Lung (tissue), 12 donors: Measurements from ENCODE around the gene CAPRIN2. TPM values are rescaled to one million over a fixed set of nuclear protein-coding genes. Genes with fewer than 3 reads are reported as not detected.
A peak's percentile ranks its signal among the peaks of the same experiment; 100 is the strongest.

Source experiments
- ATAC-seq: fragments of 200-7000 bp; cut with Tn5 transposase; one replicate; pipeline ENCODE4 v1.9.1; 2020; ENCODE audit warnings: moderate number of reproducible peaks; ENCODE audit not compliant: insufficient read depth, low FRiP score
- DNase-seq, 3 donors: peaks; one replicate each; pipeline ENCODE4 v3.0.0-alpha.2; 2013 to 2017
- H3K27ac ChIP-seq, 2 donors: one replicate each; pipeline ENCODE4 v1.5.1; 2013; ENCODE audit warnings: mild to moderate bottlenecking in 2 of 2, moderate library complexity in 2 of 2, control low read depth in 1 of 2, inconsistent platforms in 1 of 2, low read depth in 1 of 2, low read length in 1 of 2
- H3K27me3 ChIP-seq, 3 donors: one replicate each; pipeline ENCODE4 v1.5.1; 2013; ENCODE audit warnings: low read length in 2 of 3; ENCODE audit not compliant: control insufficient read depth in 3 of 3, insufficient read depth in 3 of 3
- H3K36me3 ChIP-seq, 4 donors: one replicate each; pipeline ENCODE4 v1.5.1; 2013; ENCODE audit warnings: low read length in 4 of 4, mild to moderate bottlenecking in 1 of 4, moderate library complexity in 1 of 4; ENCODE audit not compliant: control insufficient read depth in 4 of 4, insufficient read depth in 4 of 4
- H3K4me1 ChIP-seq, 5 donors: one replicate each; pipeline ENCODE4 v1.5.1; 2013; ENCODE audit warnings: low read length in 5 of 5, mild to moderate bottlenecking in 2 of 5, moderate library complexity in 1 of 5; ENCODE audit not compliant: control insufficient read depth in 5 of 5, insufficient read depth in 5 of 5
- H3K4me3 ChIP-seq: one replicate; pipeline ENCODE4 v1.5.1; 2013; ENCODE audit warnings: mild to moderate bottlenecking, control low read depth, moderate library complexity
- H3K9ac ChIP-seq, 2 donors: one replicate each; pipeline ENCODE4 v1.5.1; 2013; ENCODE audit warnings: low read length in 2 of 2, control low read depth in 1 of 2; ENCODE audit not compliant: insufficient read depth in 1 of 2
- H3K9me3 ChIP-seq, 4 donors: one replicate each; pipeline ENCODE4 v1.5.1; 2013; ENCODE audit warnings: low read length in 3 of 4, mild to moderate bottlenecking in 1 of 4, moderate library complexity in 1 of 4; ENCODE audit not compliant: control insufficient read depth in 4 of 4, insufficient read depth in 3 of 4
- CTCF ChIP-seq: IDR thresholded peaks from 2 replicates; pipeline ENCODE4 v1.5.1; 2012; ENCODE audit warnings: mild to moderate bottlenecking; ENCODE audit errors: control extremely low read depth, extremely low read depth
- WGBS, 2 donors: extraction: QIAGEN DNeasy Blood & Tissue Kit; methylation state at CpG; one replicate each; pipeline ENCODE4 v1.1.7; 2013; 5-methylcytosine and 5-hydroxymethylcytosine counted together
- polyA plus RNA-seq, 2 donors: library from polyadenylated mRNA; stranded (reverse); fragments of 200-250 nt; gene quantifications; one replicate each; pipeline ENCODE4 v1.2.1, GENCODE V29; 2013
- total RNA-seq, 2 donors: library from RNA; depleted of rRNA in 1 of 2; stranded (reverse); fragments of >200 nt in 1 of 2; gene quantifications; one replicate each; pipeline ENCODE4 v1.2.1, GENCODE V29; 2014 to 2021
- donor health status: control.
- donor health status: control.
- donor health status: Bipolar disorder and iron deficiency.
- donor health status: healthy.
- donor health status: DM: yes; HTN: yes; CAD: no.

CAPRIN2 gene
- total and polyA plus RNA-seq, 4 donors, result 8.2 to 43.5 (median 16.9) TPM

GRCh38 chr12:30754383-30754749, 385 bp downstream of the CAPRIN2 start:
- peak overlapping the region in 1 of 2 donors; percentile 73 for H3K9ac ChIP-seq
- ATAC-seq (peak; percentile 43), DNase-seq (no peak)
- peaks cover 0 to 20% (median 3%) of the 10 kb centered on the region in 5 donors for H3K4me1 ChIP-seq
- TF ChIP-seq CTCF, result no peak
- peak overlapping the region; percentile 74 for H3K4me3 ChIP-seq
- H3K27ac ChIP-seq, result peak overlapping the region; percentile 73 to 86
- WGBS, 2 donors, result 0 to 1% methylated on average over 13 to 40 of the region's 40 CpGs
- H3K36me3 ChIP-seq, result peaks cover 0 to 3% (median 0%) of the 10 kb centered on the region in 4 donors
- no peaks in the 10 kb centered on the region for H3K27me3 ChIP-seq
- H3K9me3 ChIP-seq, result no peaks in the 10 kb centered on the region

GRCh38 chr12:30753751-30754382, 884 bp downstream of the CAPRIN2 start:
- H3K9me3 ChIP-seq, result no peaks in the 10 kb centered on the region
- peak; percentile 14 to 46 (median 39) for DNase-seq
- H3K36me3 ChIP-seq, result peaks cover 0 to 3% (median 0%) of the 10 kb centered on the region in 4 donors
- WGBS, 2 donors, result 11 to 12% methylated on average over 18 of the region's 18 CpGs
- ATAC-seq, result no peak
- H3K27me3 ChIP-seq, result no peaks in the 10 kb centered on the region
- peaks cover 0 to 20% (median 3%) of the 10 kb centered on the region in 5 donors for H3K4me1 ChIP-seq
- H3K9ac ChIP-seq, result peak overlapping the region in 1 of 2 donors; percentile 73
- TF ChIP-seq CTCF, result no peak
- peak overlapping the region; percentile 73 to 86 for H3K27ac ChIP-seq
- H3K4me3 ChIP-seq, result peak overlapping the region; percentile 74

DNA sequence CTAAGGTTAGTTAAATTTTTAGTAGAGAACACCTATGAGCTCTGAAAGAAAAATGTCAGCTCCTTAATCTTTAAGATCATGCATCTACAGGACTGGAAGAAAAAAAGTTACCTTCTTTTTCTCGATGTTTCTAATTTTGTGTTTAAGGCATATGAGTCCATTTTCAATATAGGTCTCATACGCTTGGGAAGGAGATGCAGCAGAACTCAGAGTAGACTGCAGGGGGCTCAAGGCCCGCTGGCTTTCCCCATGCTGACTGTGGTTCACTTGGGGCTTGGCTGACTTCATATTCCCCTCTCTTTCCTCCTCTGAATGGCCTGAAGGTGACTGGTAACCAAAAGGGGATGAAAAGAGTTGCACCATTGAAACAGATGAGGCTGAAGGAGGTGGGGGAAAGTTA, 1.5 kb downstream of the CAPRIN2 start:
- ATAC-seq (no peak), DNase-seq (peak; percentile 41 to 45 (median 43))
- Histone ChIP-seq H3K36me3 (peaks cover 0 to 3% (median 0%) of the 10 kb centered on the region in 4 donors), H3K9ac (peak overlapping the region in 1 of 2 donors; percentile 73), H3K9me3 (no peaks in the 10 kb centered on the region), H3K27me3 (no peaks in the 10 kb centered on the region), H3K4me3 (no peak overlapping the region), H3K27ac (no peak overlapping the region), H3K4me1 (peaks cover 0 to 20% (median 3%) of the 10 kb centered on the region in 5 donors)
- TF ChIP-seq CTCF, result no peak
- 65 to 80% methylated on average over 3 of the region's 3 CpGs for WGBS, 2 donors
